Measurements from ENCODE around the gene RPTOR.
"Not testable (repeated sequence)": the region's sequence is repeated elsewhere in the genome, so short reads cannot be mapped to it uniquely, and the experiment has no call there.

The RPTOR gene

GRCh38 chr17:80803451-80804428 lies 259.1 kb downstream of the RPTOR start:
- DNase-seq: no peak

DNA sequence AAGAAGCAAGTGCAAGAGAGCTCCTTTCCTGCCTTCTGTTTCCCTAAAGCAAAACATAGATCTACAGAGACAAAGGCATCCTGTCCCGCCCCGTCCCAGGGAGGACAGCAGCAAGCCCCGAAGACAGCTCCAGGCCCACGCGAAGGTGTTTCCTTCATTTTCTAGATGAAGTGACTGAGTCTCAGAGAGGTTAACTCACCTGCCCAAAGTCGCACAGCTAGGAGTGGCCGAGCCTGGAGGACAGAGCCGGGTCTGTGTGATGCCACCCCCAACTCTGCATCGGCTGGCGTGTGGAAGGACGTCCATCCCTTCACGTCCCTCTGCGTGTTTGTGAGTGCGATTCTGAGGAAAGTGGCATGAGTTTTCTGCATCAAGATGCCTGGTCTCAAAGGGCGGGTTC lies 259.8 kb downstream of the RPTOR start:
- no peak for DNase-seq

DNA sequence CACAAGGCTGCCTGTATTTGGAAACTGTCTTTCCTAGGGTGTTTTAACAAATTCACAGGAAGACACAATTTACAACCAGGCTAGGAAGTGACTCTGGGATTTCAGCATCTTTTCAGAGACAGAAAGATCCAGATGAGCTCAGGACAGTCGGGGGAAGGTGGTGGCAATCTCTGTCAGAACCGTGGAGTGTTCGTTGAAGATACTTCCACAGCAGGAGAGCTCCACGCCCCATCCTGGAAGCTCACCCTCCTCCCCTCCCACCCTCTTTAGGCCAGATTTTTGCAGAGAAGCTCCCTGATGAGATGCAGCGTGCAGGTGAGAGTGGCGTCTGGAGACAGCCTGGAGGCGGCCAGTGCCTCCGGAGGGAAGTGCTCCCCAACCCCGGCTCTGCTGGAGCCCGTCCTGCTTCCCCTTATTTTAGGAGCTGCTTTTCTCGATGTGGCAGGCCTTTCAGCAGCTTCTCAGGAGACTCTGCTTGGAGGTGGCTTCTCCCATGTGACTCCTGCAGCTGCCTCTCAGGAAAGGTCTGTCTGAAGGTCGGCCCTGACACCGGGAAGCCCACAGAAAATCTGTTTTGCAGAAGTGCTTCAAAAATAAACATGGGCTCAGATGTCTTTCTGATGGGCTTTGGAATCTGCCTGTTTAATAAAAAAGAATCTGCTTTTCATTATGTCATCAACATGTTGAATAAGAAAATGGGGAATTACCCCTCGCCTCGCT lies 260.6 kb downstream of the RPTOR start:
- no peak for DNase-seq

DNA sequence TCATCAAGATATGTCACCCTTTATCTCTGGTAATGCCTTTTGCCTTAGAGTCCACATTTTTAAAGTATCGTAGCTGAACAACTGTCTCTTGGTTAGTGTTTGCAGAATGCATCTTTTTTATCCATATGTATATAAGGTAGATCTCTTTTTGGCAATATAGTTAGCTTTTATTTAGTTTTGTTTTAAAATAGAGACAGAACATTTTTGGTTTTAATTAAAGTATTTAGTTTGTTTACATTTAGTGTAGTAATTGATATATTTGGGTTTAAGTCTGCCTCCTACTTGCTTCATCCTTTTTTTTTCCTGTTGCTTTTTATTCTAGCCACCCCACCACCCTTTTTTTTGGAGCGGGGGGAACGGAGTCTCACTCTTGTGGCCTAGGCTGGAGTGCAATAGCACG lies 262.4 kb downstream of the RPTOR start:
- DNase-seq: no peak

GRCh38 chr17:80807882-80808281 lies 263.2 kb downstream of the RPTOR start:
- DNase-seq: no peak

DNA sequence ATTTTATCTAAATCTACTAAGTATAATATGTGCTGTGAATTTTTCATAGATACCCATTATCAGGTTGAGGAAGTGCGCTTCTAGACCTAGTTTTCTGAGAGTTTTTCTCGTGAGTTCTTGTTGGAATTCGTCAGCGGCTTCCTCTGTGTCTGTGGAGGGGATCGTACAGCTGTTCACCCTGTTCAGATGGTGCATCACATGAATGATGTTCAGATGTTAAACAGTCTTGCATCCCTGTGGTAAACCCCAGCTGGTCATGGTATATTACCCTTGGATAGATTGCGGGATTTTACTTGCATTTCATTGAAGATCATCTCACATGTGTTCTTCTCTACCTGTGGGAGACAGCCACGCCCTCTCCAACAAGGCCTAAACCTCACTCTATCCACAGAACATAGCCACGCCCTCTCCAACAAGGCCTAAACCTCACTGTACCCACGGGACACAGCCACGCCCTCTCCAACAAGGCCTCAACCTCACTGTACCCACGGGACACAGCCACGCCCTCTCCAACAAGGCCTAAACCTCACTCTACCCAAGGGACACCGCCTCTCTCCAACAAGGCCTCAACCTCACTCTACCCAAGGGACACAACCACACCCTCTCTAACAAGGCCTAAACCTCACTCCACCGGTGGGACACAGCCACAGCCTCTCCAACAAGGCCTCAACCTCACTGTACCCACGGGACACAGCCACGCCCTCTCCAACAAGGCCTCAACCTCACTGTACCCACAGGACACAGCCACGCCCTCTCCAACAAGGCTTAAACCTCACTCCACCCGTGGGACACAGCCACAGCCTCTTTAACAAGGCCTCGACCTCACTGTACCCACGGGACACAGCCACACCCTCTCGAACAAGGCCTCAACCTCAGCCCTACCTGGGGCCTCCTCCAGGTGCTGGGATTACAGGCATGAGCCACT lies 266.8 kb downstream of the RPTOR start:
- no peak for DNase-seq

DNA sequence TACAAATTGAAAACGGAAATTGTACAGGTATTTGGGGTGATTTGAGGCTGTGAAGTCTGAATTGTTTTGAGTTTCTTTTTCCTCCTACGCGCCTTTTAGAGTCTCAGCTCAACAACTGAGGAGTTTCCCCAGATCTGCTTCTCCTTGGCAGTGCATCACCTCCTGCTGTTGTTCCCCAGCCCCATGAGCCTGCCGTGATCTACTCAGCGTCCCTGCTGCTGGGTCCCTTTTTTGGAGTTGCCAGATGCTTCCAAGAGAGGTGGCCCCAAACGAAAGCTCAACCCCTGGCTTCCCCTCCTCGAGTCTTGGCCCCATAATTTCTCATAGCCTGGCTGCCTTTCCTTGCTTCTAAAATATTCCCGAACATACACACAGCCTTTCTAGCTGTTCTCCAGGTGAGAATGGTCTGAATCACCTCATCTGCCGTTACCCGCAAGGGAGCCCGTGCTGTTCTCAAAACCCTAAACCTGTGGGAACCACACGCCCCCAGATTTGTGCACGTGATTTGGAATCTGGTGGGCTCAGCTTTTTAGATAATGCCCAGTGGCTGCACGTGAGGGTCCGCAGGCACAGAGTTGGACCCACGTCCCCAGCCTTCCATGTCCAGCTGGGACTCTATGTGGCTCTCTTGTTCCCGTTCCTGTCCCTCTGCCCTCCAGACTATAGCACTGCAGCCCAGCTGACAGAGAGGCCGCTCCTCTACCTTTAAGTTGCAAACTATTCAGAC lies 267.9 kb downstream of the RPTOR start:
- DNase-seq: no peak

- no peak for DNase-seq
Measured at GRCh38 chr17:80813318-80813717, 268.7 kb downstream of the RPTOR start.

DNA sequence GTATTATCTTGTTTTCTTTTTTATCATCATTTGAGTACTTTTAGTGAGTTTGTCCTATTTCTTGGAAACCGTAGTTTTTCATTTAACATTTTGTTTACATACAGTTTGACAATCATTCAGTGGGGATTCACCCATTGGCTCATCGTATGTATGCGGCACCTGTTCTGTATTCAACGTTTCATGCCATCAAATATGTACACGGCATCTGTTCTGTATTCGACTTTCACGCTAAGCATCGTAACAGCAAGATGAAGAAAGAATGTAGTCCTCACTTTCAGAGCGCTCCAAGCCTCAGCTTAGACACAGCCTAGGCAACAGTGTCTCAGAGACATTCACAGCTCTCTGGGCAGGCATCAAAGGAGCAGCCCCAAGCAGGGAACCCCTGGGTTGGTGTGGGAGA lies 269.9 kb downstream of the RPTOR start:
- no peak for DNase-seq

DNA sequence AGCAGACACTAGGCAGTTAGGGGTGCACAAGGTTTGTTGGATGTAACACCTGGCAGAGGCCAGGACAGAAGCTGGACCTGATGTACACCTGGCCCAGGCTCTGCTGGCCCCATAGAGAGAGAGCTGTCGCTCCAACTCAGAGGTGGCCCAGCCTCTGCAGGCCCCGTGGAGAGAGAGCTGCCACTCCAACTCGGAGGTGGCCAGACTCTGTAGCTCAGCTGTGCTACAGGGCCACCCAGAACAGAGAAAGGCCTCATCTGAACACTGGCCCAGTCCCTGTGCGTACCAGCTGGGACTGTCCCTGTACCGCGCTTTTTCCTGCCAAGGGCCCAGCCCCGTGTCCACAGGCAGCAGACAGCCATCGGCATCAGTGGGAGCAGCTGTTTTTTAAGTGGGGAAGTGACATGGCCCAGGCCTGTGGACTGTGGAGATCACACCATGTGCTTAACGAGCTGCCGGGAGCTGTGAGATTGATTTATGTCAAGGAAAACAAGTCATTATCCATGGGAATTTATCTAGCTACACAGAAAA lies 270.6 kb downstream of the RPTOR start:
- DNase-seq: no peak

- not testable (repeated sequence) for DNase-seq
Measured at GRCh38 chr17:80815718-80816117, 271.1 kb downstream of the RPTOR start.

DNA sequence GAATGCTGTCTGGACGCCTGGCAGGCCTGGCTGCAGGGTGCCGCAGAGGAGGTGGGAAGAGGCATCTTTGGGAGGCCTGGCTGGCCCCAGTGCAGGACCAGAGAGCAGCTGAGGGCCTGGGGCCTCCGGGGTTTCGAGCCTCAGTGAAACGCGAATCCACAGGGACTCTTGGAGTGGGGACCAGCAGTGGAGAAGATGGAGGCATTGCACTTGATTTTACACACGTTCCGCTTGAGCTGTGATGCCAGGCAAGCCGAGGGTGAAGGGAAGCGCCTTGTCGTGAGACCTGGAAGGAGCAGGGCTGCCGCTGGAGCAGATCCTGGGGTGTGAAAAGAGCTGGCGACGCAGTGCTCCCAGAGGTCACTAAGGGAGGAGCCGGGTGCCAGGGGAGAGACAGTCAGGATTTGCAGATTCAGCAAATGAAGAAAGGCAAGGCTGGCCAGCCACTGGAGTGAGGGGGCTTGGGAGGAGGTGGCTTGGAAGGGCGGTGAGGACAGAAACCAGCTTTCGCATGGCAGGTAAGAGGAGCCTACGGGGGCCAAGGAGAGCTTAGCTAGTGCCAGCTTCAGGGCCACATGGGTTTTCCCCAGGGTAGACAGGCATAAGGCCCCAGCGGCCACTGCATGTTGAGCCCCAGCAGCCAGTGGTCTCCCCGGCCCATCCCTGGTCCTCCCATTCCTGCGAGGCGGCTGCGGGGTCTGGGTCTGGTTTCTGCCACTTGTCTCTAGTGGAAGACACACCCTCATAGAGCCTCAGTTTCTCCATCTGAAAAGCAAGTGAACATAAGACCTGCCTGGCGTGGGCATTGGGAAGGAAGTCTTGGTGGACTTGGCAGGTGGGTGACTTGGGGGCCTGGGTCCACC lies 271.8 kb downstream of the RPTOR start:
- DNase-seq: no peak

- no peak for DNase-seq
Measured at GRCh38 chr17:80817321-80817845, 272.7 kb downstream of the RPTOR start.

DNA sequence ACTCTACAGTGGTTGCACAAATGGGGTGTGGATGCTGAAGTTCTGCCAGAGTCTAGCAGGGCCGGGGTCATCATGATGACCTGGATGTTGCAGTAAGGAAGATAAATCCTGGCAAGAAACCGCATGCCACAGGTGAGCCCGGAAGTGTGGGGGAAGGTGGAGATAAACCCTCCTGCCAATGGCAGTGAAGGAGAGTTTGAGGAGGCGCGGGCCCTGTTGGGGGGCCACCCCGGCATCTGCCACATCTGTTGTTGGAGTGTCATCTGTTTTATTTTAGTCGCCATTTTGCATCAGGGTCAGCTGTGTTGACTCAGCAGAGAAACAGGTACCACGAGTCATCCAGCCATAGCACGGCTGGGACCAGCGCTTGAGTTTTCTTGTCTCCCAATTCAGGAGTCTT lies 273.2 kb downstream of the RPTOR start:
- no peak for DNase-seq

- DNase-seq: no peak
Measured at GRCh38 chr17:80818871-80819270, 274.2 kb downstream of the RPTOR start.

- no peak for DNase-seq
Measured at GRCh38 chr17:80819422-80820164, 275.0 kb downstream of the RPTOR start.

GRCh38 chr17:80820331-80820730 lies 275.7 kb downstream of the RPTOR start:
- DNase-seq: no peak

DNA sequence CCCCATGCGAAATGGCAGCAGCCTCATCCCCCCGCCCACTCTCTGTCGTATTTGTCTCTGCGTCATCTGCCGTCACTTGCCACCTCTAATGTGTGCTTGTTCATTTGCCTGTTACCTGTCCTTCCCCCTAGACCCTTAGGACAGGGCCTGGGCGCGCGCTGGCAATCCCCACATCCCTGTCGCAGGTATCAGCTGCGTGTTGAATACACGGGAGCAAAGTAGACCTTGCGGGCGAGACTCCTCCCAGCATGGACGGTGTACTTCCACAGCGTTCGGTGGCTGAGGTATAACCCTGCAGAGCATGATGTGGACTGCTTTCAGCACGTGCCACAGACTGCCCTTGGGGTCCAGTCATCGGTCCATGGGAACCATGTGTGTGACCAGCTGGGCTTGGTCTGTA lies 276.9 kb downstream of the RPTOR start:
- DNase-seq: no peak

DNA sequence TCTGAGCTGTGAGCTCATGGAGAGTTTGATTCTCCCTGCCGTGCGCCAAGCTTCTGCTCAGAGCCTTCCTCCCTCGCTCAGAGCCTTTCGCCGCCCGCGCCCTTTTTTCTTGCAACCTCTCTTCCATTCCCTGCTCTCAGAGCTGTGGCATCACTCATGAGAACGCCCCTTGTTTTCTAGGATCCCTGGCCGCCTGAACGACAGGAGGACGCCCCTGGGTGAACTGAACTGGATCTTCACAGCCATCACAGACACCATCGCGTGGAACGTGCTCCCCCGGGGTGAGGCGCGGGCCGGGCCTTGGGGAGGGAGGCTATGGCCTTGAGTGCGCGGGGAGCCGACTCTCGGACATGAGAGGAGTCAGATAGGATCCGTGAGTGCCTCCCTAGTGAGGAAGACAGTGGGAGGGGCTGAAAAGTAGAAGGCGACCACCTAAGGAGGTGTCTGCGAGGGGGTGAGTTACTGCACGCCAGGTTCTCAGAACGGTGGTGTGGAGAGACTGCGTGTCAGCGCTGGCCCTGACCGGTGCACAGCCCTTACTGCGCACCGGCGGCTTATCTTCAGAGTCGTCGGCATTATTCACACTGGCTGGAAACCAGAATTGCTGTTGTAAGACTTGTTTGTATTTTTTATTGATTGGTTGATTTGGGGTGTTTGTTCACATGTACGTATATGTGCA lies 277.5 kb downstream of the RPTOR start:
- DNase-seq: no peak
